Esophagus (tissue), 2 donors: ENCODE measurements around the gene SNX25. TPM values are rescaled to one million over a fixed set of nuclear protein-coding genes. Genes with fewer than 3 reads are reported as not detected.
"Not testable (repeated sequence)": the region's sequence is repeated elsewhere in the genome, so short reads cannot be mapped to it uniquely, and the experiment has no call there.

Experiments
- H3K27ac ChIP-seq, 2 donors: one replicate each; pipeline ENCODE4 v1.5.1; 2013; ENCODE audit warnings: low read depth in 2 of 2, mild to moderate bottlenecking in 2 of 2, inconsistent platforms in 1 of 2, low read length in 1 of 2, moderate library complexity in 1 of 2
- H3K27me3 ChIP-seq, 2 donors: one replicate each; pipeline ENCODE4 v1.6.1; 2013; ENCODE audit warnings: low read length in 2 of 2, control low read depth in 1 of 2, mild to moderate bottlenecking in 1 of 2; ENCODE audit not compliant: insufficient read depth in 2 of 2, control insufficient read depth in 1 of 2
- H3K36me3 ChIP-seq, 2 donors: one replicate each; pipeline ENCODE4 v1.6.1; 2013; ENCODE audit warnings: low read length in 1 of 2; ENCODE audit not compliant: control insufficient read depth in 2 of 2, insufficient read depth in 2 of 2
- H3K4me1 ChIP-seq, 2 donors: one replicate each; pipeline ENCODE4 v1.6.1; 2013; ENCODE audit warnings: low read length in 1 of 2; ENCODE audit not compliant: control insufficient read depth in 2 of 2, insufficient read depth in 2 of 2
- H3K4me3 ChIP-seq, 2 donors: one replicate each; pipeline ENCODE4 v1.5.1; 2013; ENCODE audit warnings: low read length in 2 of 2, mild to moderate bottlenecking in 2 of 2, low read depth in 1 of 2, moderate library complexity in 1 of 2
- H3K9me3 ChIP-seq, 2 donors: one replicate each; pipeline ENCODE4 v1.6.1; 2013; ENCODE audit warnings: mild to moderate bottlenecking in 2 of 2, low read depth in 1 of 2, low read length in 1 of 2, moderate library complexity in 1 of 2; ENCODE audit not compliant: control insufficient read depth in 2 of 2, insufficient read depth in 1 of 2
- WGBS, 2 donors: extraction: QIAGEN DNeasy Blood & Tissue Kit; methylation state at CpG; one replicate each; pipeline ENCODE4 v1.1.7; 2013; 5-methylcytosine and 5-hydroxymethylcytosine counted together
- polyA plus RNA-seq, 2 donors: library from polyadenylated mRNA; stranded (reverse); fragments of 200-250 nt; gene quantifications; one replicate each; pipeline ENCODE4 v1.2.3, GENCODE V29; 2013
- donor health status: healthy with polysubstance abuse.
- donor health status: Bipolar disorder and iron deficiency.

The SNX25 gene
- polyA plus RNA-seq, 2 donors, result 3.5 to 4.4 TPM

DNA sequence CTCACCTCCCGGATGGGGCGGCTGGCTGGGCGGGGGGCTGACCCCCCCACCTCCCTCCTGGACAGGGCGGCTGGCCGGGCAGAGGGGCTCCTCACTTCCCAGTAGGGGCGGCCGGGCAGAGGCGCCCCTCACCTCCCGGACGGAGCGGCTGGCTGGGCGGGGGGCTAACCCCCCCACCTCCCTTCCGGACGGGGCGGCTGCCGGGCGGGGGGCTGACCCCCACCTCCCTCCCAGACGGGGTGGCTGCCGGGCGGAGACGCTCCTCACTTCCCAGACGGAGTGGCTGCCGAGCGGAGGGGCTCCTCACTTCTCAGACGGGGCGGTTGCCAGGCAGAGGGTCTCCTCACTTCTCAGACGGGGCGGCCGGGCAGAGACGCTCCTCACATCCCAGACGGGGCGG, 31.1 kb downstream of the SNX25 start:
- H3K36me3 ChIP-seq, H3K27me3 ChIP-seq, H3K27ac ChIP-seq, H3K9me3 ChIP-seq, H3K4me3 ChIP-seq, H3K4me1 ChIP-seq: not testable (repeated sequence)
- 93 to 98% methylated on average over 17 to 29 of the region's 32 CpGs for WGBS, 2 donors

DNA sequence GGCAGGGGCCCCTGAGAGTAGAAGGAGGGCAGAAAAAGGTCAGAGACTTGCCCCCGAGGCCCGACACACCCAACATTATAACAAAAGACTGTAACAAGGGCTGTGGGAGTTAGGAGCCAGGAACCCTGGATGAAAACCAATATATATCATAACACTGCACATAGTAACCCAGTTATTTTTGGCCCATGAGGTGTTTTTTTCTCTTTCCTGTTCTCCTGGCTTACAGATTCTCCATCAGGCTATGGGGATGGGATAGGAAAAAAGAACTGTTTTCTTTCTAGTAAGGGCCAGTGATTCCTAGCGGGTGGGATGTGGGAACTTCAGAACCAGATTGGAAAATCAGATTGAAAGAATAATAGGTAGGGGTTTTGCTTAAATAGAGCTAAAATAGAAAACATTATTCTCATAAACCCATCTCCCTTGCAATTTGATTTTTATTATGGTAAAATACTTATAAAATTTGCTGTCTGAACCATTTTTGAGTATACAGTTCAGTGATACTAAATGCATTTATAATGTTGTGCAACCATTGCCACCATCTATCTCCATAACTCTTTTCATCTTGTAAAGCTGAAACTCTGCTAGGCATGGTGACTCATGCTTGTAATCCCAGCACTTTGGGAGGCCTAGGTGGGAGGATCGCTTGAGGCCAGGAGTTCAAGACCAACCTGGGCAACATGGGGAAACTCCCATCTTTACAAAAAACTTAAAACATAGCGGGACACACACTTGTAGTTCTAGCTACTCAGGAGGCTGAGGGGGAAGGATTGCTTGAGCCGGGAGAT, 33.5 kb downstream of the SNX25 start:
- Histone ChIP-seq H3K4me3 (no peak overlapping the region), H3K27me3 (no peaks in the 10 kb centered on the region), H3K9me3 (no peaks in the 10 kb centered on the region)

DNA sequence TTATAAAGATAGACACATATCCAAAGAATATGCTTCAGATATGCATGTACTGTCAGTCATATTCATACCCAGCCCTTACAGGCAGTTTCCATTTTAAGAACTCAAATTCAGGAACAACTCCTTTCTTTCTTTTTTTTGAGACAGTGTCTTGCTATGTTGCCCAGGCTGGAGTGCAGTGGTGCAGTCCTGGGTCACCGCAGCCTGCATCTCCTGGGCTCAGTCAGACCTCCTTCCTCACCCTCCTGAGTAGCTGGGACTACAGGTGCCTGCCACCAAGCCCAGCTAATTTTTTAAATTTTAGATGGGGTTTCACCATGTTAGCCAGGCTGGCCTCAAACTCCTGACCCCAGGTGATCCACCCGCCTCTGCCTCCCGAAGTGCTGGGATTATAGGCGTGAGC, 34.5 kb downstream of the SNX25 start:
- H3K4me1 ChIP-seq, result no peaks in the 10 kb centered on the region
- H3K27ac ChIP-seq, result no peak overlapping the region
- no peak overlapping the region for H3K4me3 ChIP-seq
- H3K27me3 ChIP-seq, result no peaks in the 10 kb centered on the region
- H3K9me3 ChIP-seq, result no peaks in the 10 kb centered on the region
- WGBS, 2 donors, result 91 to 95% methylated on average over 4 of the region's 4 CpGs
- no peaks in the 10 kb centered on the region for H3K36me3 ChIP-seq

More for the DNA sequence above, 33.5 kb downstream of the SNX25 start:
- H3K27ac ChIP-seq, result no peak overlapping the region
- 79 to 81% methylated on average over 6 of the region's 6 CpGs for WGBS, 2 donors
- H3K4me1 ChIP-seq, result no peaks in the 10 kb centered on the region
- H3K36me3 ChIP-seq, result no peaks in the 10 kb centered on the region

DNA sequence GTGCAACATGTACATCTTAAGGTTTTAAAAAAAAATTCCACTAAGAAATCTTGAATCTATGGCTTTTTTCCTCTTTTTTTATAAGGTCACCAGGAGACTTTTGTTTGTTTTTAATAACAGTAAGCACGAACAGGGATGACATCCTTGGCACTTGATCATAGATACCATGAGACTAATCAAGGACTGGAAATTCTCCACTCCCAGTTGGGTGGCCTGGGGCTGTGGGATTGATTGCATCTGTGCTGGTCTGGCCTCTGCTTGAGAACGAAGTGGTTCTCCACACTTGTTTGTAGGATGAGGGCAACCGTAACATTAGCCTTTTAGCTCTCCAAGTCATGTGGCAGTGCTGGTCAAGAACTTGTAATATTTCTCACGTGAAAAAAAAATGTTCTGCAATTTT, 35.4 kb downstream of the SNX25 start:
- Histone ChIP-seq H3K9me3 (no peaks in the 10 kb centered on the region), H3K4me3 (no peak overlapping the region), H3K27ac (no peak overlapping the region), H3K27me3 (no peaks in the 10 kb centered on the region), H3K4me1 (no peaks in the 10 kb centered on the region), H3K36me3 (no peaks in the 10 kb centered on the region)
- 36 to 66% methylated on average over 4 of the region's 4 CpGs for WGBS, 2 donors

DNA sequence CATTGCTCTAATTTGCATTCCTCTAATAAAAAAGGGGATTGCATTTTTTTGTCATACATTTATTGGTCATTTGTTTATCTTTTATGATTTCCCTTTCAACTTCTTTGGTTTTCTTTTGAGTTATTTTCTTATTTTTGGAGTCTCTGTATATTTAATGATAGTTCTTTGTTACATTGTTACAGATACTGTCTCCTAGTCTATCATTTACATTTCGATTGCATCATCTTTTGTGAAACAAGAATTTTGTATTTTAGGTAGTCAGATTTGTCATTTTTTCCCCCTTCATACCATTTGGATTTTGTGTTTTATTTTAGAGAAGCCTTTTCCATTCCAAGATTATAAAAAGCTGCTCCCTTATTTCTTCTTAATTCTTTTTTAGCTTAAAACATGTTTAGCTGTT, 37.1 kb downstream of the SNX25 start:
- H3K4me1 ChIP-seq, result no peaks in the 10 kb centered on the region
- no peaks in the 10 kb centered on the region for H3K27me3 ChIP-seq
- H3K9me3 ChIP-seq, result no peaks in the 10 kb centered on the region
- H3K4me3 ChIP-seq, result no peak overlapping the region
- no peak overlapping the region for H3K27ac ChIP-seq
- no peaks in the 10 kb centered on the region for H3K36me3 ChIP-seq
- WGBS, 2 donors, result 82 to 92% methylated on average over 1 of the region's 1 CpG

DNA sequence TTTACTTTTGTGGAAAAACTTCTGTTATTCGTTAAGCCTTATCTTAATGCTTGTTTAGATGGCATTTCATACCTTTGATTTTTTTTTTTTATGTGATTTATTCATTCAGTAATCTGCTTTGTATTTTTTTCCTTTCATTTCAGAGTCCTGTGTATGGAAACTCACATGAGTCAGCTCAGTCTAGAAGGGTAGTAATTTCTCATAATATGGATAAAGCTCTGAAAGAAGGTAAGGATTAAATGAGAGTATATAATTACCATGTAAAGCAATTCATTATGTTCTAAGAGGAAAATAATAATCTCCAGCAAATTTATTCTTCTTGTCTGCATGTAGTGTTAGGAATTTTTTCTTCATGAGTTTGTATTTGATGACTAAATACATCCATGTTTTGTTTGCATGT, 37.8 kb downstream of the SNX25 start:
- no peaks in the 10 kb centered on the region for H3K27me3 ChIP-seq
- no peak overlapping the region for H3K4me3 ChIP-seq
- no peaks in the 10 kb centered on the region for H3K9me3 ChIP-seq
- no peaks in the 10 kb centered on the region for H3K36me3 ChIP-seq
- no peaks in the 10 kb centered on the region for H3K4me1 ChIP-seq
- H3K27ac ChIP-seq, result no peak overlapping the region
- WGBS, 2 donors, result 67 to 84% methylated on average over 1 of the region's 1 CpG

DNA sequence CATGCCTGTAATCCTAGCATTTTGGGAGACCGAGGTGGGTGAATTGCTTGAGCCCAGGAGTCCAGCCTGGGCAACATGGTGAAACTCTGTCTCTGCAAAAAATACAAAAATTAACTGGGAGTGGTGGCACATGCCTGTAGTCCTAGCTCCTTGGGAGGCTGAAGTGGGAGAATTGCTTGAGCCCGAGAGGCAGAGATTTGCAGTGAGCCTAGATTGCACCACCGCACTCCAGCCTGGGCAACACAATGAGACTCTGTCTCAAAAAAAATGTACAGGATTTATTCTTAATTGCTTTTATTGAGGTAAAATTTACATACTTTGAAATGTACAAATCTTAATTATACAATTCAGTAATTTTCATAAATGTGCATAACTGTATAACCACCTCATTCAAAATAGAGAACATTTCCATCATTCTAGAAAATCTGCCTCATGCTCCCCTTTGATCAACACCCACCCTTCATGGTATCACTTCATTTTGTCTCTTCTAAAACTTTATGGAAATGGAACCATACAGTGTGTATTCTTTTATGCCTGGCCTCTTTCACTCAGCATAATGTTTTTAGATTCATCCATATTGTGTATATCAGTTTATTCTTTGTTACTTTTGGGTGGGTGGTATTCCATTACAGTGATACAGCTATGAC, 39.1 kb downstream of the SNX25 start:
- 98 to 99% methylated on average over 3 of the region's 3 CpGs for WGBS, 2 donors

DNA sequence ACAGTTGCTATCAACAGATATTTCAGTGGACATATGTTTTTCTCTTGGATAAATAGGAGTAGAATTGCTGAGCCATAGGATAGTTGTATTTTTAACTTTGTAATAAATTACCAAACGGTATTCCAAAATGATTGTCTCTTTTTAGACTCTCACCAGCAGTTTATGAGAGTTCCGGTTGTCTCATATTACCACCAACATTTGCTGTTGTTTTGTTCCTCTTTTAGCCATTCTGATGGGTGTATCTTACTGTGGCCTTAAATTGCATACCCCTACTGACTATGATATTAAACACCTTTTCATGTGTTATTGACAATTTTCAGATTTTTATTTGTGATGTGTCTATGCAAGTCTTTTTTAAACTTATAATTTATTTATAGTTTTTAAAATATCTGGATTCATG, 39.7 kb downstream of the SNX25 start:
- no peaks in the 10 kb centered on the region for H3K4me1 ChIP-seq
- H3K9me3 ChIP-seq, result no peaks in the 10 kb centered on the region
- H3K36me3 ChIP-seq, result no peaks in the 10 kb centered on the region
- no peaks in the 10 kb centered on the region for H3K27me3 ChIP-seq
- H3K4me3 ChIP-seq, result no peak overlapping the region
- no peak overlapping the region for H3K27ac ChIP-seq
- WGBS, 2 donors, result 75 to 79% methylated on average over 2 of the region's 2 CpGs

More for the DNA sequence above, 39.1 kb downstream of the SNX25 start:
- no peaks in the 10 kb centered on the region for H3K9me3 ChIP-seq
- no peak overlapping the region for H3K4me3 ChIP-seq
- no peak overlapping the region for H3K27ac ChIP-seq
- no peaks in the 10 kb centered on the region for H3K36me3 ChIP-seq
- H3K4me1 ChIP-seq, result no peaks in the 10 kb centered on the region
- H3K27me3 ChIP-seq, result no peaks in the 10 kb centered on the region

DNA sequence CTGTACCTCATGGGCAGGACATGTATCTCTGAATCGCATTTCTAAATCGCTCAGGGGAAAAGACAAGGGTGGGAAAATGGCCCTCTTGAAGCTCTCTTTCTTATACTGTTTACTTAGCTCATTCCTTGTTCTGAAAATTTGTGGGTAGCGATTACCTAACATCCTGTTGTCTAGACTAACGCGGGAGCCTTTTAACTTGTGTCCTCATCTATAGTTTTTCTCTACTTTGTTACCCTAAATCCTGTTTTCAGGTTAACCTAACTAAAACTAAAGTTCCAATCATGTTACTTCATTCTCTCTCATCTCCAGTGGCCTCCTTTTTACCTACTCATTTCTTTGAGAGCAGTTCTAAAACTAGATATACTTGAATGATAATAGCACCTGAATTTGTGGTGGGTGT, 45.0 kb downstream of the SNX25 start:
- Histone ChIP-seq H3K27ac (no peak overlapping the region), H3K9me3 (no peaks in the 10 kb centered on the region), H3K4me1 (no peaks in the 10 kb centered on the region), H3K36me3 (no peaks in the 10 kb centered on the region), H3K27me3 (no peaks in the 10 kb centered on the region), H3K4me3 (no peak overlapping the region)
- WGBS, 2 donors, result 84 to 88% methylated on average over 5 of the region's 5 CpGs

DNA sequence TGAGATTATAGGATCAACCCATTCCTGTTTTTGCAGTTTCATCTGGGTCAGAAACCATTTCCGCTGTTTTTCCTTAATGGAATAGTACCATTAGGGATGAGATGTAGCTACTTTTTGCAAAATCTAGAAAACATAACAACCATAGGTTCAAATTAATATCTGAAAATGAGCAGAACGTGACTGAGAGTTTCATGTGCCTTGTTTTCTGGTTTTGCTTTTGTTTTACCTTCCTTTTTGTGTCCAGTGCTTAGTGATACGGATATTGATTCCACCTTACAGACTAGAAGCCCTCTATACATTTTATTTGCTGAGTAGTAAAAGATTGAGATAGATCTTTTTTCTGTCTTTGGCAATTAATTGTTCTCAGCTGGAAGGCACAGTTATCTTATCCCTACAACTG, 46.5 kb downstream of the SNX25 start:
- Histone ChIP-seq H3K4me1 (no peaks in the 10 kb centered on the region), H3K36me3 (no peaks in the 10 kb centered on the region), H3K9me3 (no peaks in the 10 kb centered on the region), H3K27ac (no peak overlapping the region), H3K4me3 (no peak overlapping the region), H3K27me3 (no peaks in the 10 kb centered on the region)
- 43 to 92% methylated on average over 3 of the region's 3 CpGs for WGBS, 2 donors
